ENCODE results near the gene MOCS1.

Gene MOCS1

GRCh38 chr6:39950125-39950720, 16.0 kb upstream of the MOCS1 start:
- in situ Hi-C loops (cut with MboI; ENCODE audit: low sequenced_read_pairs) = no loop called here

- in situ Hi-C loops (cut with MboI; ENCODE audit: low sequenced_read_pairs) = no loop called here
Observed at GRCh38 chr6:39948199-39948791, 14.0 kb upstream of the MOCS1 start.

- in situ Hi-C loops (cut with MboI; ENCODE audit: low sequenced_read_pairs) = no loop called here
Observed at GRCh38 chr6:39947611-39948068, 13.4 kb upstream of the MOCS1 start.

- in situ Hi-C loops (cut with MboI; ENCODE audit: low sequenced_read_pairs) = no loop called here
Observed at GRCh38 chr6:39945626-39946025, 11.4 kb upstream of the MOCS1 start.

- in situ Hi-C loops (cut with MboI; ENCODE audit: low sequenced_read_pairs) = no loop called here
Observed at GRCh38 chr6:39942903-39943580, 8.8 kb upstream of the MOCS1 start.

DNA sequence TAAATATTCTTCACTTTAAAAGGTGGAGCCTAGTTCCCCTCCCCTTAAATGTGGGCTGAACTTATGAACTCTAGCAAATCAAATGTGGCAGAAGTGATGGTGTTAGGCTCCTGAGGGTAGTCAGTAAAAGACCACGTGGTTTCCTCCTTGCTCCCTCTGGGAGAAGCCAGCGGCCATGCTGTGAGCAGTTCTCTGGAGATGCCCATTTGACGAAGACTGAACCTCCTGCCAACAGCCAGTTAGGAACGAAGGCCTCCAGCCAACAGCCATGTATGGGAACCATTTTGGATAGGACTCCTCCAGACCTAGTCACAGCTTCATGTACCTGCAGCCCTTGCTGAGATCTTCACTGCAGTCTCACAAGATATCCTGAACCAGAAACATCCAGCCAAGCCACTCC, 7.6 kb upstream of the MOCS1 start:
- in situ Hi-C loops (cut with MboI; ENCODE audit: low sequenced_read_pairs) = no loop called here

DNA sequence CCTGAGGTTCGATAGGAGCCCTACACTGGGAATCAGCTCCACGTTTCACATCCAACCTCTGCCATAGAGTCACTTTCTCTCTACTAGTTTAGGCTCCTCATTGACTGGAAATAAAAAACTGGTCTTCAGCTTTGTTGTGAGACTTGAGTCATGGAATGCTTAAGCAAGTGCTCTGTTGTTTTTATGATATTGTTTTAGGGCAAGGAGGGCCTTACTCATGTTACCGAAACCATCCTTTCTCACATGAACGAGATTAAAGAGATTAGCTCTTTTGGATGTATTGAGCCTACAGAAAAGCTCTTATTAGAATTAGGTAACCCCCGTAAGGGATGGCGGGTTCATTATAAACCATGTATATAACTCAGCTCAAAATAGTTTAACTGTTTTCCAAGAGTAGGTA, 6.9 kb upstream of the MOCS1 start:
- in situ Hi-C loops (cut with MboI; ENCODE audit: low sequenced_read_pairs) = no loop called here

- in situ Hi-C loops (cut with MboI; ENCODE audit: low sequenced_read_pairs) = no loop called here
Observed at GRCh38 chr6:39938773-39939654, 4.8 kb upstream of the MOCS1 start.

DNA sequence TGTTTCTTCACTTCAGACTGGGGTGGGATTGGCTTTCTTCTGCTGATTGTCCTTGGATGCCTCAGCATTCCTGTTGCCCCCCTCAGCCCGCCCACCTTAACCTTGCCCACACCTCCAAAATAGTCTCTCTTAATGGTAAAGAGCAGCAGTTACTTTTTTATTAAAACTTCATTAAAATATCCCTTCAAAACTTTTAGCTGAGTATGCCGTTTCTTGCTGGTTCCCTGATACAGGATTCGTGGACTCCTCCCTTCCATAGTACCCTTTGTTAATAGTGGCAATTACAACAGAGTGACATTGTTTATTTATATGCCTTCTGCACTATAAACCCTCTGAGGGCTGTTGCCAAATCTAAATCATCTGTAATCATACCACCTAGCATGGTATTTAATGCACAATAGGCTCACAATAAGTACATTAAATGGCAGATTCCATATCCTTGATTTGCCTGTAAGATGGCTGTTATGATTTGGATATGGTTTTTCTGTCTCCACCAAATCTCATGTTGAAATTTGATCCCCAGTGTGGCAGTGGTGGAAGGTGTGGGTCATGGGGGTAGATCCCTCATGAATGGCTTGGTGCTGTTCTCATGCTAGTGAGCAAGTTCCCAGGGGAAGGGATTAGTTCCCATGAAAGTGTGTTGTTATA, 3.5 kb upstream of the MOCS1 start:
- in situ Hi-C loops (cut with MboI; ENCODE audit: low sequenced_read_pairs) = no loop called here

- in situ Hi-C loops (cut with MboI; ENCODE audit: low sequenced_read_pairs) = no loop called here
Observed at GRCh38 chr6:39936857-39937256, 2.6 kb upstream of the MOCS1 start.

- in situ Hi-C loops (cut with MboI; ENCODE audit: low sequenced_read_pairs) = no loop called here
Observed at GRCh38 chr6:39935241-39935640, 979 bp upstream of the MOCS1 start.

DNA sequence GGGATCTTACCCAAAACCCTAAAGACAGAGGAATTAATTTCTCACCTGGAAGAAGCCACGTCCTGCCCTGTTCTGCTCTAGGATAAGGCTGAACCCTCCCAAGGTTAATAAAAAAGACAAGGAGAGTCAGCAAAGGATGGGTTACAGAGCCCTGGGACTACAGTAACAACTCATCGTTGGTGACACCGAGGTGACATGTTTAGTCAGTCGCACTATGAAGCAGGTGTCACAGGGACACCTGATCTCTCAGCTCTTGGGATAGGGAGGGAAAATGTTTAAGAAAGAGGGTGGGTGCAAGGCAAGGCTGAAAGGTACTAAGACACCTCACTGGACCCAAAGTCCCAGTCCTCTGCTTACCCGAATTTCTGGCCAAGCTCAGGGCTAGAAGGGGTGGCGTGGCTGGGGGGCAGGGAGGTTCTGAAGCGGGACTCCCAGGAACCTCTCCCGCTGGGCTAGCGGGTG, 562 bp downstream of the MOCS1 start:
- in situ Hi-C loops (cut with MboI; ENCODE audit: low sequenced_read_pairs) = no loop called here

DNA sequence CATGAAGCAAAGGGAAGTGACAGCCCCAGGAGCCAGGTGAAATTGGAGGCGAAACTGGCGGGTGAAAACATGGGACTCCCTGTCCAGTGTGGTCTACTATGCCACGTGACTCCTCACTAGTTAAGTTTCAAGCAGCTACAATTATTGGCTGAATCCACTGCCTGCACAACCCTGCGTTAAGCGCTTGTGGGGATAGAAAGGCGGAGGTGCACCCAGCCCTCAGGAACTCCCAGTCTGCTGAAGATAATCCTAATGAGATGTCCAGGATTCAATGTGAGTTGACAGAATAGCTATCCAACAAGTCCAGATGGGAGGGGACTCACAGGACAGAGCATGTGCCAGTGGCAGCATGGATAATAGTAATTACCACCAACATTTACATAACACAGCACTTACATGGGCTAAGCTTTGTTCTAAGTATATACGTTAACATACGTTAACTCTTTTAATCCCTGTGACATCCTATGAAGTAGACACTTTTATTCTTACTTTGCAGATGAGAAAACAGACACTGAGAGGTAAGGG, 1.8 kb downstream of the MOCS1 start:
- in situ Hi-C loops (cut with MboI; ENCODE audit: low sequenced_read_pairs) = no loop called here

DNA sequence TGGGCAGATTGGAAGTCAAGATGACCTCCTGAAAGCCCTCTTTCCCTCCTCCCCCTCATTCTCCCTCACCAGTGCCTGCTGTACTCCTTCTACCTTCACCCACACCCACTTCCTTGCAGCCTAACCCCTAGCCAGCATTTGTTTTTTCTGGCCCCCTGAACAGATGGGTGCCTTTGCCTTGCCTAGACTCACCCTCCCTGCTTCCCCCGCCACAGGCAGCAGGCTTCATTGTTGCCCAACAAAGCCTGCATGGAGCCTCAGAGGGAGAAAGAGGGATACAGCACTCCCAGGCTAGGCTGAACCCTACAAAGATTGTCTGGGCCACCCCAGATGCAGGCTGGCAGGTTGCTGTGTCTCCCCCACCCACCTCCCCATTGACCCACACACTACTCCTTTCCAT, 2.7 kb downstream of the MOCS1 start:
- in situ Hi-C loops (cut with MboI; ENCODE audit: low sequenced_read_pairs) = no loop called here

GRCh38 chr6:39930540-39930939, 3.7 kb downstream of the MOCS1 start:
- in situ Hi-C loops (cut with MboI; ENCODE audit: low sequenced_read_pairs) = no loop called here

- in situ Hi-C loops (cut with MboI; ENCODE audit: low sequenced_read_pairs) = no loop called here
Observed at GRCh38 chr6:39929733-39930461, 4.4 kb downstream of the MOCS1 start.

- in situ Hi-C loops (cut with MboI; ENCODE audit: low sequenced_read_pairs) = no loop called here
Observed at GRCh38 chr6:39929039-39929732, 5.1 kb downstream of the MOCS1 start.

- in situ Hi-C loops (cut with MboI; ENCODE audit: low sequenced_read_pairs) = no loop called here
Observed at GRCh38 chr6:39927159-39927558, 7.1 kb downstream of the MOCS1 start.

DNA sequence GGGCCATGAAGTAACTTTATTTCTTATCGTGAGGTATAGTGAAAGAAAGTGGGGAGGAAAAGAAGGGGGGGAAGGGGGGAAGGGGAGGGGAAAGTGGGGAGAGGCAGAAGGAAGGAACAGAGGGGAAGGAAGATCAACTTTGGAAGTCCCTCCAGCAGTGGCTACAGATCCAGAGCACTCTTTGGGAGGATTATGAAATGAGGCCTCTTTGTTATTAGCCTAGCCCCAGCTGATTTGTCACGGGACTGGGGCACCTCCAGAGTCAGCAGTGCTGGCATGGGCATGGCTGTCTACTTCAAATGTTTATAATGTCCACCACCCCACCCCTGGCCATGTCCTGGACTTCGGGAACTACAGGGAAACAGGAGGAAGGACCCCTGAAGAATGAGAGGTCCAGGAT, 7.6 kb downstream of the MOCS1 start:
- in situ Hi-C loops (cut with MboI; ENCODE audit: low sequenced_read_pairs) = no loop called here
